OCI-LY1 (cell line): Measurements from ENCODE around the gene CAPS.

Source experiments
- H2AFZ ChIP-seq: fragments of 200-600 bp; sonication (generic), shearing (Covaris generic); 2 replicates; pipeline ENCODE4 v1.6.0; 2014; ENCODE audit warnings: antibody characterized with exemption, mild to moderate bottlenecking, low read length
- H3F3A ChIP-seq: fragments of 200-600 bp; sonication (generic), shearing (Covaris generic); 2 replicates; pipeline ENCODE4 v1.6.0; 2014; ENCODE audit warnings: mild to moderate bottlenecking, antibody characterized with exemption, low read length, moderate library complexity; ENCODE audit not compliant: insufficient read depth
- H3K27ac ChIP-seq: fragments of 200-600 bp; sonication (generic); 2 replicates; pipeline ENCODE4 v1.5.1; 2014; ENCODE audit warnings: low read length, mixed run types, mild to moderate bottlenecking, low read depth; ENCODE audit not compliant: poor library complexity, severe bottlenecking
- H3K27me3 ChIP-seq: fragments of 200-600 bp; sonication (generic); 2 replicates; pipeline ENCODE4 v1.6.0; 2014; ENCODE audit warnings: antibody characterized with exemption, mild to moderate bottlenecking, low read length, moderate library complexity; ENCODE audit not compliant: insufficient read depth
- H3K36me3 ChIP-seq: fragments of 200-600 bp; sonication (generic); 2 replicates; pipeline ENCODE4 v1.6.1; 2014; ENCODE audit warnings: mild to moderate bottlenecking, antibody characterized with exemption, low read length, moderate library complexity, mixed read lengths; ENCODE audit not compliant: insufficient read depth
- H3K4me1 ChIP-seq: fragments of 200-600 bp; sonication (generic); 2 replicates; pipeline ENCODE4 v1.5.1; 2014; ENCODE audit warnings: mild to moderate bottlenecking, low read length, moderate library complexity; ENCODE audit not compliant: insufficient read depth, severe bottlenecking
- H3K4me2 ChIP-seq: fragments of 200-600 bp; sonication (generic), shearing (Covaris generic); 2 replicates; pipeline ENCODE4 v1.6.1; 2014; ENCODE audit warnings: low read length
- H3K4me3 ChIP-seq: fragments of 200-600 bp; sonication (generic); 2 replicates; pipeline ENCODE4 v1.5.1; 2014; ENCODE audit warnings: low read length, low read depth, mild to moderate bottlenecking, mixed read lengths; ENCODE audit not compliant: poor library complexity, severe bottlenecking
- H3K79me2 ChIP-seq: fragments of 200-600 bp; shearing (Covaris generic); 2 replicates; pipeline ENCODE4 v1.6.1; 2016; ENCODE audit warnings: mixed run types, low read length, mixed read lengths; ENCODE audit not compliant: insufficient read depth
- H3K9ac ChIP-seq: fragments of 200-600 bp; sonication (generic), shearing (Covaris generic); 2 replicates; pipeline ENCODE4 v1.6.1; 2014; ENCODE audit warnings: mild to moderate bottlenecking, low read length, mixed read lengths
- H3K9me2 ChIP-seq: fragments of 200-600 bp; sonication (generic), shearing (Covaris generic); 2 replicates; pipeline ENCODE4 v1.6.1; 2014; ENCODE audit warnings: low read depth, mild to moderate bottlenecking, low read length, mixed read lengths
- H3K9me3 ChIP-seq: fragments of 200-600 bp; shearing (Covaris generic); 2 replicates; pipeline ENCODE4 v1.6.1; 2014; ENCODE audit warnings: low read length, mixed read lengths
- H4K20me1 ChIP-seq: fragments of 200-600 bp; sonication (generic), shearing (Covaris generic); 2 replicates; pipeline ENCODE4 v1.6.0; 2016; ENCODE audit warnings: mild to moderate bottlenecking, low read length; ENCODE audit not compliant: insufficient read depth
- CTCF ChIP-seq: fragments of 200-600 bp; sonication (generic), shearing (Covaris generic); IDR thresholded peaks from 2 replicates; pipeline ENCODE4 v1.5.1; 2017; ENCODE audit warnings: mild to moderate bottlenecking, antibody characterized with exemption, low read length, moderate library complexity, mixed read lengths
- EZH2 ChIP-seq: fragments of 200-600 bp; sonication (generic), shearing (Covaris generic); IDR thresholded peaks from 2 replicates; pipeline ENCODE4 v1.8.0; 2017; ENCODE audit warnings: borderline replicate concordance, mixed run types, mild to moderate bottlenecking, antibody characterized with exemption, low read length, moderate library complexity, mixed read lengths

The CAPS gene

GRCh38 chr19:5950741-5951140, 36.7 kb downstream of the CAPS start:
- H2AFZ ChIP-seq = no peak overlapping the region
- no peaks in the 10 kb centered on the region for H3F3A ChIP-seq
- TF ChIP-seq EZH2 (no peak), CTCF (no peak)
- no peaks in the 10 kb centered on the region for H3K9me2 ChIP-seq
- peak overlapping the region; percentile 98 for H3K27ac ChIP-seq
- H4K20me1 ChIP-seq = no peaks in the 10 kb centered on the region
- H3K9ac ChIP-seq = no peak overlapping the region; the same call in 1 of the 2 replicates
- no peak overlapping the region for H3K4me3 ChIP-seq
- no peaks in the 10 kb centered on the region for H3K9me3 ChIP-seq
- H3K4me1 ChIP-seq = peaks cover 75% of the 10 kb centered on the region
- peaks cover 17% of the 10 kb centered on the region; the same call in 1 of the 2 replicates for H3K36me3 ChIP-seq
- H3K27me3 ChIP-seq = no peaks in the 10 kb centered on the region
- peaks cover 32% of the 10 kb centered on the region for H3K79me2 ChIP-seq
- H3K4me2 ChIP-seq = peak overlapping the region; percentile 50; the same call in 1 of the 2 replicates

DNA sequence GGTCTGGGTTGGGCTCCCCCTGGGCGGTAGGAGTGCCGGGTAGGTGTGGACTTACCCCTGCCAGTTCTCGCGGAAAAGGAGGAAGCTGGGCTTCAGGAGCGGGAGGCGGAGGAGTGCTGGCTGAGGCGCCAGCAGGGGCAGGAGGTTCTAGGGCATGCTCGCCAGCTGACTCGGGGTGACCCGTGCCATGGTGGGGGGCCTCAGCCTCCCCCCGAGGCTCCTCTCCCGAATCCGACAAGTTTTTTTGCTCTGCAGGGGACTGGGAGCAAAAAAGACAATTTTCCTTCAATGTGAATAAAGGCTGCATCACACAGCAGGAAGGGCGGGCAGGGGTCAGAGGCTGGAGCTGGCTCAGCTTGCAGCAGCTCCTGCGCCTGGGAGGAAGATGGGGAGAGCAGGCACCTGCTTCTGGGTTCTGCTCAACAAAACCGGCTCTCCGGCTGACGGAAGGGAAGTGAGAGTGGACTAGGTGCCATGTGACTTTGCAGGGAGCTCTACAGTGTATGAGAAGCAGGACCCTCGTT, 37.3 kb downstream of the CAPS start:
- no peaks in the 10 kb centered on the region for H3F3A ChIP-seq
- no peaks in the 10 kb centered on the region for H4K20me1 ChIP-seq
- H3K4me2 ChIP-seq = peak overlapping the region; percentile 14; the same call in 1 of the 2 replicates
- H3K4me1 ChIP-seq = peaks cover 82% of the 10 kb centered on the region
- no peak overlapping the region for H2AFZ ChIP-seq
- peaks cover 13% of the 10 kb centered on the region; the same call in 1 of the 2 replicates for H3K36me3 ChIP-seq
- H3K9me2 ChIP-seq = no peaks in the 10 kb centered on the region
- H3K9ac ChIP-seq = no peak overlapping the region; the same call in 1 of the 2 replicates
- TF ChIP-seq CTCF (no peak), EZH2 (no peak)
- peaks cover 39% of the 10 kb centered on the region for H3K79me2 ChIP-seq
- H3K27me3 ChIP-seq = no peaks in the 10 kb centered on the region
- no peaks in the 10 kb centered on the region for H3K9me3 ChIP-seq
- H3K27ac ChIP-seq = peak overlapping the region; percentile 98
- H3K4me3 ChIP-seq = peak overlapping the region; percentile 11

GRCh38 chr19:5952193-5953029, 38.4 kb downstream of the CAPS start:
- H3K79me2 ChIP-seq = peaks cover 47% of the 10 kb centered on the region
- TF ChIP-seq EZH2 = no peak
- TF ChIP-seq CTCF = no peak

More at GRCh38 chr19:5952193-5953029, 38.4 kb downstream of the CAPS start:
- no peaks in the 10 kb centered on the region for H3F3A ChIP-seq
- no peak overlapping the region; the same call in 1 of the 2 replicates for H3K9ac ChIP-seq
- H3K9me3 ChIP-seq = no peaks in the 10 kb centered on the region
- H3K9me2 ChIP-seq = no peaks in the 10 kb centered on the region
- no peaks in the 10 kb centered on the region for H4K20me1 ChIP-seq
- peak overlapping the region; percentile 14; the same call in 1 of the 2 replicates for H3K4me2 ChIP-seq
- peaks cover 13% of the 10 kb centered on the region; the same call in 1 of the 2 replicates for H3K36me3 ChIP-seq
- no peak overlapping the region for H3K4me3 ChIP-seq
- peak overlapping the region; percentile 98 for H3K27ac ChIP-seq
- no peak overlapping the region for H2AFZ ChIP-seq
- H3K27me3 ChIP-seq = no peaks in the 10 kb centered on the region
- peaks cover 88% of the 10 kb centered on the region for H3K4me1 ChIP-seq
